Adipocyte (in vitro differentiated cells): ENCODE measurements around the gene RPS6KA4.
"Not testable (repeated sequence)": the region's sequence is repeated elsewhere in the genome, so short reads cannot be mapped to it uniquely, and the experiment has no call there.

Experiments
- DNase-seq: peaks from one replicate; pipeline ENCODE4 v3.0.0-alpha.2; 2015; ENCODE audit warnings: low read depth
- H3K27me3 ChIP-seq: replicated peaks from 2 replicates; pipeline ENCODE4 v1.7.0; 2013; ENCODE audit warnings: mild to moderate bottlenecking, low read length, moderate library complexity; ENCODE audit not compliant: control insufficient read depth, insufficient read depth
- H3K36me3 ChIP-seq: 2 replicates; pipeline ENCODE4 v1.7.0; 2013; ENCODE audit warnings: low read length, mild to moderate bottlenecking, moderate library complexity; ENCODE audit not compliant: control insufficient read depth, insufficient read depth, severe bottlenecking
- H3K4me1 ChIP-seq: 2 replicates; pipeline ENCODE4 v1.7.0; 2013; ENCODE audit warnings: mild to moderate bottlenecking, low read length, moderate library complexity; ENCODE audit not compliant: control insufficient read depth, insufficient read depth
- H3K4me3 ChIP-seq: 2 replicates; pipeline ENCODE4 v1.7.0; 2013; ENCODE audit warnings: mild to moderate bottlenecking, low read length, moderate library complexity
- H3K9ac ChIP-seq: 2 replicates; pipeline ENCODE4 v1.7.0; 2013; ENCODE audit warnings: mild to moderate bottlenecking, low read length, moderate library complexity
- H3K9me3 ChIP-seq: 2 replicates; pipeline ENCODE4 v1.7.0; 2013; ENCODE audit warnings: mild to moderate bottlenecking, low read length, moderate library complexity; ENCODE audit not compliant: control insufficient read depth

Gene RPS6KA4

DNA sequence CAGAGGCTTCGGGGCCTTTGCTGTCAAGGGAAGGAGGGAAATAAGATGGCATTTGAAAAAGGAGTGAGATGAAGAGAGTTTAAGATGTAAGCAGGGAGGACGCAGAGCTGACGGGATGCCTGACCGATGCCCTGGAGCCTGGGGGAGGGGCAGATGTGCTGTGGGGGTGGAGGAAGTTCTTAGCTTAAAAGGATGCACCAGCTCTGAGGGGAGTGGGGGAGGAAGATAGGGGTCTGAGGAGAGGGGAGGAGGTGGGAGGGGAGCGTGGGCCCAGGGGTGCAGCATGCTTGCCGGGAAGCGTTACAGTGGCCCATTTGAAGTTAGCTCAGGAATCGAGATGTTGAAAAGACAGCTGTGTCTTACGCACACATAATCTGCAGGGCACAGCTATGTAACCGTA lies 56.3 kb downstream of the RPS6KA4 start:
- DNase-seq, result no peak
- H3K36me3 ChIP-seq, result no peaks in the 10 kb centered on the region

DNA sequence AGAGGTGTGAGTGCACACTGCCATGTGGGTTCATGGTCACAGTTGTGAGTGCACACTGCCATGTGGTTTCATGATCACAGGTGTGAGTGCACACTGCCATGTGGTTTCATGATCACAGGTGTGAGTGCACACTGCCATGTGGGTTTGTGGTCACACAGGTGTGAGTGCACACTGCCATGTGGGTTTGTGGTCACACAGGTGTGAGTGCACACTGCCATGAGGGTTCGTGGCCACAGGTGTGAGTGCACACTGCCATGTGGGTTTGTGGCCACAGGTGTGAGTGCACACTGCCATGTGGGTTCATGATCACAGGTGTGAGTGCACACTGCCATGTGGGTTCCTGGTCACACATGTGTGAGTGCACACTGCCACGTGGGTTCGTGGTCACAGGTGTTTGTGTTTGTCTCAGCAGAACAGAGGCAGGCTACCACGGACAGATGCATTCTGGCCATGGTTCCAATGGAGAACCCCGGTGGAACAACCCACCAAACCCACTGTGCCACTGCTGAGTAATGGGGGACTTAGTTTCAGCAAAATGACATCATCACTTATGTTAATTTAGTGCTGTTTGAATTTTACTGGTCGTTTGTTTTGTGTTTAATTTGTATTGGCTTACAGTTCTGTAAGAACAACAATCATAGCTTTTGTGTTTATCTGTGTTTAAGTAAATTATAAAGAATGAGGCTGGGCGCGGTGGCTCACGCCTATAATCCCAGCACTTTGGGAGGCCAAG lies 57.2 kb downstream of the RPS6KA4 start:
- Histone ChIP-seq H3K9me3 (peaks cover 8% of the 10 kb centered on the region), H3K36me3 (no peaks in the 10 kb centered on the region), H3K4me1 (no peaks in the 10 kb centered on the region), H3K9ac (no peak overlapping the region), H3K4me3 (no peak overlapping the region), H3K27me3 (peaks cover 14% of the 10 kb centered on the region)
- no peak for DNase-seq

More for the DNA sequence above, 56.3 kb downstream of the RPS6KA4 start:
- no peak overlapping the region for H3K4me3 ChIP-seq
- H3K9ac ChIP-seq, result no peak overlapping the region
- peaks cover under 1% of the 10 kb centered on the region for H3K9me3 ChIP-seq
- H3K4me1 ChIP-seq, result no peaks in the 10 kb centered on the region
- peaks cover 23% of the 10 kb centered on the region for H3K27me3 ChIP-seq

DNA sequence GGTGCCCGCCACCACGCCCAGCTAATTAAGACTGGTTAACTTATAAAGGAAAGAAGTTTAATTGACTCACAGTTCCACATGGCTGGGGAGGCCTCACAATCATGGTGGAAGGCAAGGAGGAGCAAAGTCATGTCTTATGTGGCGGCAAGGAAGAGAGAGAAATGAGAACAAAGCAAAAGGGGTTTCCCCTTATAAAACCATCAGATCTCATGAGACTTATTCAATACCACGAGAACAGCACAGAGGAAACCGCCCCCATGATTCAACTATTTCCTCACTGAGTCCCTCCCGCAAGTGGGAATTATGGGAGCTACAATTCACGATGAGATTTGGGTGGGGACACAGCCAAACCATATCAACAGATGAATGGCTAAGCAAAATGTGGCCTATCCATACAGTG lies 59.3 kb downstream of the RPS6KA4 start:
- not testable (repeated sequence) for H3K4me3 ChIP-seq, H3K36me3 ChIP-seq, DNase-seq, H3K9ac ChIP-seq, H3K4me1 ChIP-seq
- H3K27me3 ChIP-seq, result peaks cover 11% of the 10 kb centered on the region
- H3K9me3 ChIP-seq, result peaks cover 27% of the 10 kb centered on the region

DNA sequence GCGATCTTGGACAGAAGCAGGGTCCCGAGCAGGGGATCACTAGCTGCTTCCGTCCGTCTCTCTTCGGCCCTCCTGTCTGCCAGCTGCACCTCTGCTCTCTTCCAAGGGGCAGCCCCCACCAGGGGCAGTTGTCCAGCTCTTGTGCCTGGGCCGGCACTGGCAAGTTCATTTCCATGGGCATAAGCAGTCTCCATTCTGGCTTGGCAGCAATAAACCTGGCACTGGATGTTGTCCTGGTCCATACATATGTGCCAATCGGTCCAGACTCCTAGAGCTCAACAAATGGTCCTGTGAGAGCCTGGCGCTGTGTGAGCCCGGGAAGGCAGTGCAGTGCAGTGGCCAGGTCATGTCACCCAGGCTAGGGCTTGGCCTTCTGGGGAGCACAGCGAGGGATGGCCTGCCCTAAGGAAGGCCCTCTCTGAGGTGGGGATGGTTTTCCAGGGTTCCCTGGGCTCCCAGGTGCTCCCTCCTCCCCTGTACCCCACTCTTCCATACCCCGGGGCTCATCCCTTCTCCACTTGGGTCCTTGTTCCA lies 60.4 kb downstream of the RPS6KA4 start:
- Histone ChIP-seq H3K9ac (no peak overlapping the region), H3K27me3 (peaks cover 17% of the 10 kb centered on the region), H3K36me3 (no peaks in the 10 kb centered on the region), H3K9me3 (peaks cover 27% of the 10 kb centered on the region), H3K4me1 (no peaks in the 10 kb centered on the region), H3K4me3 (no peak overlapping the region)
- no peak for DNase-seq

DNA sequence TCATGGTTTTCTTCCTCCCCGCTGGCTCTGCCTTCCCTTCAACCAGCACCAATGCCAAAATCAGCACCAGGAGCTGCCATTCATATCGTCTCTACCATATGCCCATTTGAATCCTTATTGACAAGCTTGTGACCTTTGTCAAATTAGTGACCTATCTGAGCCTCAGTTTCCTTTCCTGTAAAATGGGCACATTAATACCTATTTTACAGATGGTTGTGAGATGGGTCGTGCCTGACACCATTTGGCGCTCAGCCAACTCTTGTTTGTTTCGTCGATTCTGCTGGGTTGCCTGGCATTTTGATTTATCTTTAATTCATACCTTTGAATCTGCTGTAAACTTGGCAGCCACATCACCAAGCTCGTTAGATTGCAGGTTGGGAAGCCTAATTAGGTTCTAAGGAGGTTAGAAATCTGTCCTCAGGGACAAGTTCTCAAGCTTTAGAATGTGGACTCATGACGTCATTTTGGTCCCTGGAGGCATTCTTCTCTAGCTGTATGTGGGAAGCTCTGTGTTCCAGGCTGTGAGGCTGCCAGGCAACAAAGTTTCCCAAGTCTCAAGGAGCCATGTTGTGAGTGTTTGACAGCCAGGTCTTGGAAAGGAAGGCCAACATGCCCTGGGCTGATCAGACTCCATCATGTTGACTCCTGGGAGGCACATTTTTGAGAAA lies 61.0 kb downstream of the RPS6KA4 start:
- Histone ChIP-seq H3K36me3 (no peaks in the 10 kb centered on the region), H3K4me3 (no peak overlapping the region), H3K9me3 (peaks cover 27% of the 10 kb centered on the region), H3K27me3 (peaks cover 14% of the 10 kb centered on the region), H3K9ac (no peak overlapping the region), H3K4me1 (no peaks in the 10 kb centered on the region)
- peak; percentile 34 for DNase-seq
